Esophagus squamous epithelium (tissue), 4 donors: ENCODE data around the gene ASCL3.
"Not testable (repeated sequence)": the region's sequence is repeated elsewhere in the genome, so short reads cannot be mapped to it uniquely, and the experiment has no call there.

Source experiments
- POLR2A ChIP-seq, 4 donors: fragments of 450-650 bp; IDR thresholded peaks; one replicate each; pipeline ENCODE4 v1.6.1; 2017; ENCODE audit warnings: antibody characterized with exemption in 4 of 4, mild to moderate bottlenecking in 4 of 4, moderate library complexity in 3 of 4
- TF ChIP-seq, protein P1 (sequence below), 6 experiments: fragments of 450-650 bp in 4 of 6; fragments of 200-600 bp in 2 of 6; sonication (generic) in 2 of 6; IDR thresholded peaks; one replicate each; pipeline ENCODE4 v1.5.1; 2016 to 2019; ENCODE audit warnings: antibody characterized with exemption in 6 of 6, mild to moderate bottlenecking in 4 of 6, moderate library complexity in 4 of 6

DNA sequence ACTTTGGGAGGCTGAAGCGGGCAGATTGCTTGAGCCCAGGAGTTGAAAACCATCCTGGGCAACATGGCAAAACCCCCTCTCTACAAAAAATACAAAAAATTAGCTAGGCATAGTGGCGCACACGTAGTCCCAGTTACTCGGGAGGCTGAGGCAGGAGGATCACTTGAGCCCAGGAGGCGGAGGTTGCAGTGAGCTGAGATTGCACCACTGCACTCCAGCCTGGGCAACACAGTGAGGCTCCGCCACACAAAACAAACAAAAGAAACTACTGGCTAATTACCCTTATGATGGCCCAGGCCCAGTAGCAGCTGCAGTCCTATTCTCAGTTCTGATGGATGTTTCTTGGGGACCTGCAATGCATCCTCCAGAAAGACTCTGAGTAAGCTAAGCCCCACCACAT, 44.0 kb upstream of the ASCL3 start:
- TF ChIP-seq, protein P1, sequence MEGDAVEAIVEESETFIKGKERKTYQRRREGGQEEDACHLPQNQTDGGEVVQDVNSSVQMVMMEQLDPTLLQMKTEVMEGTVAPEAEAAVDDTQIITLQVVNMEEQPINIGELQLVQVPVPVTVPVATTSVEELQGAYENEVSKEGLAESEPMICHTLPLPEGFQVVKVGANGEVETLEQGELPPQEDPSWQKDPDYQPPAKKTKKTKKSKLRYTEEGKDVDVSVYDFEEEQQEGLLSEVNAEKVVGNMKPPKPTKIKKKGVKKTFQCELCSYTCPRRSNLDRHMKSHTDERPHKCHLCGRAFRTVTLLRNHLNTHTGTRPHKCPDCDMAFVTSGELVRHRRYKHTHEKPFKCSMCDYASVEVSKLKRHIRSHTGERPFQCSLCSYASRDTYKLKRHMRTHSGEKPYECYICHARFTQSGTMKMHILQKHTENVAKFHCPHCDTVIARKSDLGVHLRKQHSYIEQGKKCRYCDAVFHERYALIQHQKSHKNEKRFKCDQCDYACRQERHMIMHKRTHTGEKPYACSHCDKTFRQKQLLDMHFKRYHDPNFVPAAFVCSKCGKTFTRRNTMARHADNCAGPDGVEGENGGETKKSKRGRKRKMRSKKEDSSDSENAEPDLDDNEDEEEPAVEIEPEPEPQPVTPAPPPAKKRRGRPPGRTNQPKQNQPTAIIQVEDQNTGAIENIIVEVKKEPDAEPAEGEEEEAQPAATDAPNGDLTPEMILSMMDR (IDR thresholded peaks at IDR 0.05), result not testable (repeated sequence)
- not testable (repeated sequence) for TF ChIP-seq POLR2A (IDR thresholded peaks at IDR 0.05)
